CD14-positive monocyte (primary cell): ENCODE measurements around the gene BSND. TPM values are rescaled to one million over a fixed set of nuclear protein-coding genes. Genes with fewer than 3 reads are reported as not detected.

Experiments used
- DNase-seq, 3 donors: peaks; one replicate each; pipeline ENCODE4 v3.0.0-alpha.2; 2011 to 2022
- H2AFZ ChIP-seq: 2 replicates; pipeline ENCODE4 v1.6.0; 2012; ENCODE audit warnings: mild to moderate bottlenecking, low read depth, low read length, inconsistent platforms; ENCODE audit not compliant: insufficient read depth, poor library complexity, severe bottlenecking
- H3K27ac ChIP-seq, 2 donors: 1 replicate in 1 of 2; 2 replicates in 1 of 2; pipeline ENCODE4 v1.5.1; 2012 to 2013; ENCODE audit warnings: low read length in 2 of 2, control low read depth in 1 of 2, inconsistent platforms in 1 of 2, low read depth in 1 of 2, mild to moderate bottlenecking in 1 of 2
- H3K27me3 ChIP-seq, 2 donors: one replicate each; pipeline versions ENCODE4 v1.6.0 to v1.6.1; 2011 to 2013; ENCODE audit warnings: low read length in 2 of 2; ENCODE audit not compliant: control insufficient read depth in 2 of 2, insufficient read depth in 2 of 2
- H3K36me3 ChIP-seq, 2 donors: replicated peaks in 1 of 2; 1 replicate in 1 of 2; 2 replicates in 1 of 2; pipeline versions ENCODE4 v1.5.1 to v1.6.1; 2012 to 2013; ENCODE audit warnings: low read length in 2 of 2, control low read depth in 1 of 2, inconsistent platforms in 1 of 2, mild to moderate bottlenecking in 1 of 2; ENCODE audit not compliant: insufficient read depth in 2 of 2, control insufficient read depth in 1 of 2
- H3K4me1 ChIP-seq, 2 donors: 1 replicate in 1 of 2; 2 replicates in 1 of 2; pipeline versions ENCODE4 v1.5.1 to v1.6.1; 2012 to 2013; ENCODE audit warnings: low read length in 2 of 2, control low read depth in 1 of 2, inconsistent platforms in 1 of 2, mild to moderate bottlenecking in 1 of 2, moderate library complexity in 1 of 2; ENCODE audit not compliant: insufficient read depth in 2 of 2, control insufficient read depth in 1 of 2
- H3K4me2 ChIP-seq: replicated peaks from 2 replicates; pipeline ENCODE3; 2012; ENCODE audit warnings: low read length, moderate library complexity, mild to moderate bottlenecking; ENCODE audit not compliant: poor library complexity, severe bottlenecking; ENCODE audit errors: extremely low read depth
- H3K4me3 ChIP-seq, 3 experiments: fragments of 200-600 bp in 1 of 3; sonication (generic) in 1 of 3; replicated peaks in 1 of 3; 1 replicate in 2 of 3; 2 replicates in 1 of 3; pipeline ENCODE4 v1.5.1; 2011 to 2013; ENCODE audit warnings: low read length in 3 of 3, mild to moderate bottlenecking in 3 of 3, control low read depth in 2 of 3, low read depth in 2 of 3, inconsistent platforms in 1 of 3, moderate library complexity in 1 of 3
- H3K79me2 ChIP-seq: 2 replicates; pipeline ENCODE4 v1.6.0; 2012; ENCODE audit warnings: mild to moderate bottlenecking, control low read depth, inconsistent platforms, low read length, moderate library complexity; ENCODE audit not compliant: insufficient read depth
- H3K9ac ChIP-seq: 2 replicates; pipeline ENCODE4 v1.6.0; 2017; ENCODE audit warnings: low read length, mild to moderate bottlenecking; ENCODE audit not compliant: insufficient read depth, poor library complexity, severe bottlenecking
- H3K9me3 ChIP-seq, 2 donors: replicated peaks in 1 of 2; 1 replicate in 1 of 2; 2 replicates in 1 of 2; pipeline versions ENCODE4 v1.5.1 to v1.6.1; 2012 to 2013; ENCODE audit warnings: low read length in 2 of 2, control low read depth in 1 of 2; ENCODE audit not compliant: control insufficient read depth in 1 of 2, insufficient read depth in 1 of 2
- H4K20me1 ChIP-seq: 2 replicates; pipeline ENCODE4 v1.6.0; 2012; ENCODE audit warnings: mild to moderate bottlenecking, low read length, control low read depth, moderate library complexity; ENCODE audit not compliant: insufficient read depth
- H3K27ac Mint-ChIP-seq, 7 donors: one replicate each; pipeline ENCODE4 v1.8.0; 2020; ENCODE audit warnings: mild to moderate bottlenecking in 7 of 7, mixed read lengths in 7 of 7, moderate library complexity in 6 of 7, inconsistent platforms in 2 of 7
- H3K27me3 Mint-ChIP-seq, 3 donors: one replicate each; pipeline ENCODE4 v1.8.0; 2021 to 2022; ENCODE audit warnings: low read depth in 3 of 3, mild to moderate bottlenecking in 3 of 3, mixed read lengths in 3 of 3, moderate library complexity in 3 of 3, inconsistent platforms in 1 of 3
- H3K36me3 Mint-ChIP-seq, 2 donors: one replicate each; pipeline ENCODE4 v1.8.0; 2020; ENCODE audit warnings: mixed read lengths in 2 of 2, inconsistent platforms in 1 of 2, mild to moderate bottlenecking in 1 of 2
- H3K4me1 Mint-ChIP-seq: one replicate; pipeline ENCODE4 v1.8.0; 2020; ENCODE audit warnings: mild to moderate bottlenecking, mixed read lengths
- H3K4me3 Mint-ChIP-seq, 2 donors: one replicate each; pipeline ENCODE4 v1.8.0; 2020; ENCODE audit warnings: mild to moderate bottlenecking in 2 of 2, mixed read lengths in 2 of 2, moderate library complexity in 1 of 2
- H3K9me3 Mint-ChIP-seq, 7 donors: one replicate each; pipeline ENCODE4 v1.8.0; 2020 to 2022; ENCODE audit warnings: mixed read lengths in 7 of 7, mild to moderate bottlenecking in 6 of 7, moderate library complexity in 6 of 7, inconsistent platforms in 2 of 7
- WGBS: methylation state at CpG from one replicate; pipeline ENCODE4 v1.1.5; 2013; ENCODE audit warnings: missing lambda C conversion rate; ENCODE audit not compliant: insufficient coverage; 5-methylcytosine and 5-hydroxymethylcytosine counted together
- intact Hi-C, 2 donors: fragments of 100-400 bp; cut with micrococcal nuclease; formaldehyde crosslinking; loops; one replicate each; pipeline versions ENCODE4 v1.15.0 to v1.15.1; 2023
- polyA plus RNA-seq, 3 donors: library from polyadenylated mRNA; depleted of rRNA in 1 of 3; unstranded in 2 of 3; stranded (reverse) in 1 of 3; fragments of 300-500 nt in 2 of 3; fragments of >200 nt in 1 of 3; fragmentation: Illumina TruSeq in 2 of 3; gene quantifications; 1 replicate in 2 of 3; 2 replicates in 1 of 3; pipeline ENCODE4 v1.2.3, GENCODE V29; 2012 to 2021
- TF ChIP-seq, protein P1 (sequence below): fragments of 200-600 bp; IDR thresholded peaks from one replicate; pipeline ENCODE4 v1.8.0; 2022; ENCODE audit warnings: antibody characterized with exemption, mild to moderate bottlenecking

The BSND gene
- polyA plus RNA-seq, 3 donors, result not detected

DNA sequence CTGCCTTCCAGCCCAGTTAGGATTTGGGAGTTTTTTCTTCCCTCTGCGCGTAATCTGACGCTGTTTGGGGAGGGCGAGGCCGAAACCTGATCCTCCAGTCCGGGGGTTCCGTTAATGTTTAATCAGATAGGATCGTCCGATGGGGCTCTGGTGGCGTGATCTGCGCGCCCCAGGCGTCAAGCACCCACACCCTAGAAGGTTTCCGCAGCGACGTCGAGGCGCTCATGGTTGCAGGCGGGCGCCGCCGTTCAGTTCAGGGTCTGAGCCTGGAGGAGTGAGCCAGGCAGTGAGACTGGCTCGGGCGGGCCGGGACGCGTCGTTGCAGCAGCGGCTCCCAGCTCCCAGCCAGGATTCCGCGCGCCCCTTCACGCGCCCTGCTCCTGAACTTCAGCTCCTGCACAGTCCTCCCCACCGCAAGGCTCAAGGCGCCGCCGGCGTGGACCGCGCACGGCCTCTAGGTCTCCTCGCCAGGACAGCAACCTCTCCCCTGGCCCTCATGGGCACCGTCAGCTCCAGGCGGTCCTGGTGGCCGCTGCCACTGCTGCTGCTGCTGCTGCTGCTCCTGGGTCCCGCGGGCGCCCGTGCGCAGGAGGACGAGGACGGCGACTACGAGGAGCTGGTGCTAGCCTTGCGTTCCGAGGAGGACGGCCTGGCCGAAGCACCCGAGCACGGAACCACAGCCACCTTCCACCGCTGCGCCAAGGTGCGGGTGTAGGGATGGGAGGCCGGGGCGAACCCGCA, 40.8 kb downstream of the BSND start, which contains the start of gene PCSK9:
TSS of gene PCSK9 (plus strand) at position 207 of the 741 bp plus-strand sequence. CDS start at position 497, 290 bp downstream.
- Histone ChIP-seq H3K27me3 (peaks cover 30 to 49% of the 10 kb centered on the region in 2 donors), H3K4me1 (peaks cover 17 to 27% of the 10 kb centered on the region in 2 donors), H3K4me3 (no peak within 1 kb of the TSS), H3K27ac (no peak within 1 kb of the TSS), H4K20me1 (no peaks in the 10 kb centered on the region), H3K9ac (no peak within 1 kb of the TSS), H3K79me2 (no peaks in the 10 kb centered on the region), H3K36me3 (no peaks in the 10 kb centered on the region), H2AFZ (no peak within 1 kb of the TSS), H3K9me3 (peaks cover 0 to 11% of the 10 kb centered on the region in 2 donors), H3K4me2 (peak within 1 kb of the TSS; percentile 40)
- TF ChIP-seq, protein P1, sequence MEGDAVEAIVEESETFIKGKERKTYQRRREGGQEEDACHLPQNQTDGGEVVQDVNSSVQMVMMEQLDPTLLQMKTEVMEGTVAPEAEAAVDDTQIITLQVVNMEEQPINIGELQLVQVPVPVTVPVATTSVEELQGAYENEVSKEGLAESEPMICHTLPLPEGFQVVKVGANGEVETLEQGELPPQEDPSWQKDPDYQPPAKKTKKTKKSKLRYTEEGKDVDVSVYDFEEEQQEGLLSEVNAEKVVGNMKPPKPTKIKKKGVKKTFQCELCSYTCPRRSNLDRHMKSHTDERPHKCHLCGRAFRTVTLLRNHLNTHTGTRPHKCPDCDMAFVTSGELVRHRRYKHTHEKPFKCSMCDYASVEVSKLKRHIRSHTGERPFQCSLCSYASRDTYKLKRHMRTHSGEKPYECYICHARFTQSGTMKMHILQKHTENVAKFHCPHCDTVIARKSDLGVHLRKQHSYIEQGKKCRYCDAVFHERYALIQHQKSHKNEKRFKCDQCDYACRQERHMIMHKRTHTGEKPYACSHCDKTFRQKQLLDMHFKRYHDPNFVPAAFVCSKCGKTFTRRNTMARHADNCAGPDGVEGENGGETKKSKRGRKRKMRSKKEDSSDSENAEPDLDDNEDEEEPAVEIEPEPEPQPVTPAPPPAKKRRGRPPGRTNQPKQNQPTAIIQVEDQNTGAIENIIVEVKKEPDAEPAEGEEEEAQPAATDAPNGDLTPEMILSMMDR, result no peak
- H3K27me3 Mint-ChIP-seq, result peaks cover 53 to 68% (median 57%) of the 10 kb centered on the region in 3 donors
- H3K4me1 Mint-ChIP-seq, result peaks cover 36% of the 10 kb centered on the region
- peak within 1 kb of the TSS; percentile 31 to 88 for H3K4me3 Mint-ChIP-seq
- H3K27ac Mint-ChIP-seq, result no peak within 1 kb of the TSS
- DNase-seq, result no peak
- H3K36me3 Mint-ChIP-seq, result no peaks in the 10 kb centered on the region
- under 1% methylated on average over 59 of the region's 67 CpGs for WGBS
- peaks cover 0 to 10% (median 2%) of the 10 kb centered on the region in 7 donors for H3K9me3 Mint-ChIP-seq
- intact Hi-C loops, result no loop called here

DNA sequence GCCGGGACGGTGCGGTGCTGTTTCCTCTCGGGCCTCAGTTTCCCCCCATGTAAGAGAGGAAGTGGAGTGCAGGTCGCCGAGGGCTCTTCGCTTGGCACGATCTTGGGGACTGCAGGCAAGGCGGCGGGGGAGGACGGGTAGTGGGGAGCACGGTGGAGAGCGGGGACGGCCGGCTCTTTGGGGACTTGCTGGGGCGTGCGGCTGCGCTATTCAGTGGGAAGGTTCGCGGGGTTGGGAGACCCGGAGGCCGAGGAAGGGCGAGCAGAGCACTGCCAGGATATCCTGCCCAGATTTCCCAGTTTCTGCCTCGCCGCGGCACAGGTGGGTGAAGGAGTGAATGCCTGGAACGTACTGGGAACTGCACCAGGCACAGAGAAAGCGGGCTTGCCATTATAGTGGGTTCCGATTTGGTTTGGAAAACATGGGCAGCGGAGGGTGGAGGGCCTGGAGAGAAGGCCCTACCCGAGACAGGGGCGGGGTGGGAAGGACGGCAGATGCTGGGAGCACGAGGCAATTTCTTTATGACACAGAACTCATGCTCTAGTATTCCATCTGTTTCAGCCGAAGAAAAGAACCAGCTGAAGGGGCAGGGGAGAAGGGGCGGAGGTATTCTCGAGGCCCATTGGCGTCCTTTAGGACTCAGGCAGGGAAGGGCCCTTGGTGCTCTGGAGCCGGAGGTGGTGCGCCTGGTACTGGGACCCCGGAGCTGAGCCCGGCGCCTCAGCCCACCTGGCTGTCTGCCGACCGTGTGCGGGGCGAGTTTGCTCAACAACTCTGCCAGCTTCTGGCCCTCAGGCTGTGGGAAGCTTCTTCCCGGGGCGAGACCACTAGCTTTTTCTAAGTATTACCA, 41.6 kb downstream of the BSND start:
- Mint-ChIP-seq H3K4me3 (peak overlapping the region in 1 of 2 donors; percentile 88), H3K27me3 (peaks cover 53 to 69% (median 57%) of the 10 kb centered on the region in 3 donors)

More for the DNA sequence above, 41.6 kb downstream of the BSND start:
- Mint-ChIP-seq H3K36me3 (no peaks in the 10 kb centered on the region), H3K9me3 (peaks cover 0 to 10% (median 2%) of the 10 kb centered on the region in 7 donors), H3K27ac (no peak overlapping the region), H3K4me1 (peaks cover 34% of the 10 kb centered on the region)
- peaks cover 11 to 21% of the 10 kb centered on the region in 2 donors for H3K4me1 ChIP-seq
- H3K4me3 ChIP-seq, result no peak overlapping the region
- H3K36me3 ChIP-seq, result no peaks in the 10 kb centered on the region
- peak overlapping the region; percentile 40 for H3K4me2 ChIP-seq
- H3K79me2 ChIP-seq, result no peaks in the 10 kb centered on the region
- no peak overlapping the region for H2AFZ ChIP-seq
- peaks cover 30 to 49% of the 10 kb centered on the region in 2 donors for H3K27me3 ChIP-seq
- intact Hi-C loops, result no loop called here
- WGBS, result 19% methylated on average over 43 of the region's 49 CpGs
- no peak overlapping the region for H3K27ac ChIP-seq
- no peak for DNase-seq
- H4K20me1 ChIP-seq, result no peaks in the 10 kb centered on the region
- TF ChIP-seq, protein P1, result no peak
- peaks cover 0 to 11% of the 10 kb centered on the region in 2 donors for H3K9me3 ChIP-seq
- no peak overlapping the region for H3K9ac ChIP-seq
